DMS114 treated with DMSO at 0.1 percent for 48 hours (cell line): Measurements from ENCODE around the gene SPACA6.

Source experiments
- DNase-seq: peaks from one replicate; lab custom pipeline; 2025; ENCODE audit not compliant: unreplicated experiment; lab: John Stamatoyannopoulos, UW

Gene SPACA6

GRCh38 chr19:51688671-51689571 is 4.2 kb upstream of the SPACA6 start:
- DNase-seq = peak; percentile 61

- DNase-seq = peak; percentile 65
Measured at GRCh38 chr19:51689751-51690453, 3.2 kb upstream of the SPACA6 start.

- DNase-seq = no peak
Measured at GRCh38 chr19:51690454-51691073, 2.6 kb upstream of the SPACA6 start.

- DNase-seq = peak; percentile 19
Measured at GRCh38 chr19:51691074-51691583, 2.0 kb upstream of the SPACA6 start.

DNA sequence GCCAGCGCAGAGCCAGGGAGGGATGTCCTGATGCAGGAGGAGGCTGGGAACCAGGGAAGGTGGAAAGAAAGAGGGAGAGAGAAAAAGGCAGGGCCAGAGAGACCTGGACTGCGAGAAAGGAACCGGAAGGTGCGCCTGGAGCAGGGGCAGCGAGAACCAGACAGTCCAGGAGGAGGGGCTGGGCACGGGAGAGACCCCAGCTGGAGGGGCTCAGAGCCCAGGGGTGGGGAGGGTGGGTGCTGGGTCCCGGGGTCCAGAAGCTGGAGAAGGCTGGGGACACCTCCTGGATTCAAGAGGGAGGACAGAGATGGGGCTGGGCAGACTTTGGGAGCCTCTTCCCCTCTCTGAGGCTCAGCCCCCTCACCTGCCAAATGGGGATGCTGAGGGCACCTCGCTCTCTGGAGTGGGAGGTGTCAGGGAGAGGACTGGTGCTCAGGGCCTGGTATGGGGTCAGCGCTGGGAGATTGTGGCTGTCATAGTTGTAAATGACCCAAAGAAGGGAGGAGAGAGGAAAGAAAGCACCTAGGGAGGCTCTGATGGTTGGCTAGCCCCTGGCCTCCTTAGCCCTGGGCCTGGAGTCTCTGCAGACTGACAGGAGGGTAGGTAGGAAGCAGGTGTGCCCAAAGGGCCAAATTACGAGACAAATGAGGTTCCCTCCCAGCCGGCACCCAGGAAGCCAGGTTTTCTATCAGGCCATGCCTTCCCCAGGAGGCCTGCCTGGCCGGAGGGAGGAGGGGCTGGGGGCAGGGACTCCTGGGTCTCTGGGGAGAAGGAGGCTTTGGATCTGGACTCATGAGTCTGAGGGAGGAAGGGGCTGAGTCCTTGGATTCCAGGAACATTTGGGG is 1.3 kb upstream of the SPACA6 start:
- DNase-seq = no peak

- DNase-seq = no peak
Measured at GRCh38 chr19:51692468-51692867, 662 bp upstream of the SPACA6 start.

DNA sequence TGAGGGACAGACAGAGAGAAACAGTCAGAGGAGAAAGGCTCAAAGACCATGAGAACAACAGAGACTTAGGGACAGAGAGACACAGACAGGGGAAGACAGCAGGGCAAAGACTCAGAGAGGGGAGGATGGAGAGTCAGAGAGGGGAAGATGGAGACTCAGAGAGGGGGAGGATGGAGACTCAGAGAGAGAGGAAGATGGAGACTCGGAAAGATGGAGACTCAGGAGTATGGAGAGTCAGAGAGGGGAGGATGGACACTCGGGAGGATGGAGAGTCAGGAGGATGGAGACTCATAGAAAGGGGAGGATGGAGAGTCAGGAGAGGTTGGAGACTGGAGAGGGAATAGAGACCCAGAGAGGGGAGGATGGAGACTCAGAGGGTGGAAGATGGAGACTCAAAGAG is 689 bp downstream of the SPACA6 start:
- DNase-seq = no peak

DNA sequence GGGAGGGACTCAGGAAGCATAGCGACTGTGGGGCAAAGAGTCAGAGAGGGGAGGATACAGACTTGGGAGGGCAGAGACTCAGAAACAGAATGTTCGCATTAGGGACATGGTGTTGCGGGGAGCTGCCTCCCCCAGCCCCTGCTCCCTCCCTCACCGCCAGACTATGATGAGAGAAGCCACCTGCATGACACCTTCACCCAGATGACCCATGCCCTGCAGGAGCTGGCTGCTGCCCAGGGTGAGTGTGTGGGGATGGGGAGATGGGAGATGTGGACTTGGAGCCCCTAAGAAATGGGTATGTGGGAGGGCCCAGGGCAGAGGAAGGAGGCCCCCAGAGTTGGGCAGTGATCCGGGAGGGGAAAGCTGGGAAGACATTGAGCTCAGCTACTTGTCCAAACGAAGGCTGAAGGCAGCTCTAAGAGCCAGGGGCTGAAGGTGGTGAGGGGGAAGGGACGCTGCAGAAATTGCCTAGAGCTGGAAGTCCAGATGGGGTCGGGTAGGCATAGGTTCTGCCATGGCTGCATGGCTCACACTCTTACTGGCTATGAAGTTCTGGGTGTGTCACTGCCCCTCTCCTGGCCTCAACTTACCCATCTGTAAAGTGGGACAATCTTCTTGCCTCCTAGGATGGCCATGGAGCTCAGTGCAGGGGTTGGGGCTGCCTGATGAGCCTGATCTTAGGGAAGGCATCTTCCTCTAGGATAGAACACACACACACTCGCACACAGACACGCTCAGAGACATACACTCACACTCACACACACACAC is 1.4 kb downstream of the SPACA6 start:
- DNase-seq = no peak

GRCh38 chr19:51695088-51695487 is 2.0 kb downstream of the SPACA6 start:
- DNase-seq = no peak

GRCh38 chr19:51695702-51696315 is 2.7 kb downstream of the SPACA6 start:
- no peak for DNase-seq

DNA sequence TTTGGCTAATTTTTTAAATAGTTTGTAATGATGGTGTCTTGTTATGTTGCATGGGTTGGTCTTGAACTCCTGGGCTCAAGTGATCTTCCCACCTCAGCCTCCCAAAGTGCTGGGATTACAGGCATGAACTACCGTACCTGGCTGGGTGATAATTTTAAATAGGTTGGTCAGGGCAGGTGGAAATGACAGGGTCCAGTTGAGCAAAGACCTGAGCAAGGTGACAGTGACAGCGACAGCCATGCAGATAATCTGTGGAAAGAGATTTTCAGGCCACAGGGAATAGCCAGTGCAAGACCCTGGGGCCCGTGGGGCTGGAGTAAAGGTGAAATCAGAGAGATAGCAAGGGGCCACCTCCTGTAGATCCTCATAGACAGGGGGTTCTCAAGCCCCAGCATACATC is 3.5 kb downstream of the SPACA6 start:
- DNase-seq = no peak

GRCh38 chr19:51697169-51697776 is 4.1 kb downstream of the SPACA6 start:
- no peak for DNase-seq

DNA sequence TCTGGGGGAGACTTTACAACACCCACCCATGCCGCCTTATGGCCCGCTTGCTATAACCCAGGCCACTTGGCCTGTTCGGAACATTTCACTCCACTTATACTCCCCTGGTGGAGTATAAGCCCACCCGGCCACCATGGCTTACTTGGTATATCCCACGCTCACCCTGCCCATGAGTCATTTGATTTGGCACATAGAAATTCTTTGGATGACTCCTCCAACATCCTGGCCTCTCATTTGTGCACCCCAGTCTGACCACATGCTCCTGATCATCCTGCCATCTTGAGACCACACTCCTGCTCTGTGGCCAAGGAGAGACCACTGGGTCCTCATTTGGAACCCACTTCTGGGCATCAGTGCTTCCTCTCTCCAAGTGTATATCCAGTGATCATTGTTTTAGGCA is 5.2 kb downstream of the SPACA6 start:
- DNase-seq = no peak

- no peak for DNase-seq
Measured at GRCh38 chr19:51699170-51699569, 6.0 kb downstream of the SPACA6 start.

DNA sequence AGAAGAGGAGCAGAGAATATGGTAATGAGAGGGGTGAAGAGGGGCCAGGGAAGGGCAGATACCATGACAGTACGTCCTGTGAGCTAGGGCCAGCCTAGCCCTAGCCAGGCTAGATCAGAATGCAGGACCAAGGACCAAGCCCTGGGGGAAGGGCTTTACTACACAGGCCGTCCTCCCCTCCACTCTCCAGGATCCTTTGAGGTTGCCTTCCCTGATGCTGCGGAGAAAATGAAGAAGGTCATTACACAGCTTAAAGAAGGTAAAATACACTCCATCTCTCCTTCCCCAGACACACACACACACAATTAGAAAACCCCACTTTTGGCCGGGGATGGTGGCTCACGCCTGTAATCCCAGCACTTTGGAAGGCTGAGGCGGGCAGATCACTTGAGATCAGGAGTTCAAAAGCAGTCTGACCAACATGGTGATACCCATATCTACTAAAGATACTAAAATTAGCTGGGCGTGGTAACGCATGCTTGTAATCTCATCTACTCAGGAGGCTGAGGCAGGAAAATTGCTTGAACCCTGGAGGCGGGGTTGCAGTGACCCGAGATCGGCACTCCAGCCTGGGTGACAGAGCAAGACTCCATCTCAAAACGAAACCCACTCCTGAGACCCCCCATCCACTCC is 8.5 kb downstream of the SPACA6 start:
- no peak for DNase-seq

DNA sequence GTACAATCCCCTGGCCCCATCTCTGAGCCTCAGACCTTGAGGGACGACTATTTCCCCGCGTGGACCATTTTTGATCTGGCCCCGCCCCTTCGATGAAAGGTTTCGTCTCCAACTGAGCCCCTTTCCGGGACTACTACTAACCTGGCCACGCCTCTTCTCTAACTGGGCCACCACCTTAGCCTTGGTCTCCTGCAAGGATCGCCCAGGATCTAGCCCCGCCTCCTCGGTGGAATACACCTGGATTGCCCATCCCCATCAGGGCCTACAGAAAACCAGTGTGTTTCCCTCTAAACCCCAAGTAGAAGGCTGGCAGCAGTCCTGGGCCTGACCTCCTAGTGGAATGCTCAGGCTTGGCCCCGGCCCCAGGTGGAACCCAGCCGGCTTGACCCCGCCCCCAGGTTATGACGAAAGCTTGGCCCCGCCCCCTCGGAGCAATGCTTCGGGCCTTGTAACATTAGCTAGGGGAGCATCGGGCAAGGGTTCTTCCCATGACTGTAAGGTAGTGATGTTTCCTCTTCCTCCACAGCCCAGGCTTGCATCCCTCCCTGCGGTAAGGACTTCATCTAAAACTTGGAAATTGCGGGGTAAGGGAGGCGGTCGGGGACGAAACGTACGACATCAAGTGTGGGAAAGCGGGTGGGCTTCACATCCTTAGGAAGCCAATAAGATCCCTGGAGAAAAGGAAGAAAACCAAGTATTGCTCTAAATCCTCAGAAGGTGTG is 9.1 kb downstream of the SPACA6 start:
- no peak for DNase-seq

DNA sequence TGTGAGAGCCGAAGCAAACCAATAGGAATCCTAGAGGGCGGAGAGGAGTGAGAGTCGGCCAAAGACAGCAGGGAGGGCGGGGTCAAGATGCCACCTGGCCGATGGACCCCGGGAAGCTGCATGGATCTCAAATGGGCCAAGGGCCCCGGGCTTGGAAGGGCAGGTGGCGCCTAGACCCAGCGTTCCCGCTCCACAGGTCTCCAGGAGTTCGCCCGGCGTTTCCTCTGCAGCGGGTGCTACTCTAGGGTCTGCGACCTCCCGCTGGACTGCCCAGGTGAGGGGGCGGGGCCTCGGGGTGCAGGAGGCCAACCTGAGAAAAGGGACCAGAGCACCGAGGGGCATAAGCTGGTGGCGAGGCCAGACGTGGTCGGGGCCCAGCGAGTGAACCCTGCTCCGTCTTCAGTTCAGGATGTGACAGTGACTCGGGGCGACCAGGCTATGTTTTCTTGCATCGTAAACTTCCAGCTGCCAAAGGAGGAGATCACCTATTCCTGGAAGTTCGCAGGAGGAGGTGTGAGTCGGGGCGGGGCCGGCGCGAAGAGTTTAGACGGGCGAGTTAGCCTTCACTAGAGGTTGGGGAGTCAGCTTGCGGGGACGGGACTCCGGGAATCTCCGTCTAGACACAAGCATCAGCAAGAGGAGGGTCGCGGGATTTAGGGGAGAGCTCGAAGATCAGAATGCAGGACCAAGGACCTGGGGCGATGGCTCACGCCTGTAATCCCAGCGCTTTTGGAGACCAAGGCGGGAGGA is 9.9 kb downstream of the SPACA6 start:
- DNase-seq = no peak
